Activated CD4-positive, alpha-beta T cell treated with anti-CD3 and anti-CD28 coated beads, Interleukin-2, amount 10 ng/mL, durations not matched to agents 24 days and 14 days (primary cell): Measurements from ENCODE around the gene KANSL1. TPM values are rescaled to one million over a fixed set of nuclear protein-coding genes. Genes with fewer than 3 reads are reported as not detected.

Experiments used
- DNase-seq: peaks from one replicate; pipeline ENCODE4 v3.0.0; 2022
- H3K27ac Mint-ChIP-seq: one replicate; pipeline ENCODE4 v1.8.0; 2022; ENCODE audit warnings: mild to moderate bottlenecking, mixed read lengths
- H3K27me3 Mint-ChIP-seq: one replicate; pipeline ENCODE4 v1.8.0; 2022; ENCODE audit warnings: mixed read lengths
- H3K36me3 Mint-ChIP-seq: one replicate; pipeline ENCODE4 v1.8.0; 2022; ENCODE audit warnings: low read depth, mild to moderate bottlenecking, mixed read lengths
- H3K4me1 Mint-ChIP-seq: one replicate; pipeline ENCODE4 v1.8.0; 2021; ENCODE audit warnings: mixed read lengths
- H3K4me3 Mint-ChIP-seq: one replicate; pipeline ENCODE4 v1.8.0; 2022; ENCODE audit warnings: mild to moderate bottlenecking, moderate library complexity, mixed read lengths
- H3K9me3 Mint-ChIP-seq: one replicate; pipeline ENCODE4 v1.8.0; 2021; ENCODE audit warnings: mixed read lengths
- intact Hi-C: fragments of 100-400 bp; cut with micrococcal nuclease; formaldehyde crosslinking; loops from one replicate; pipeline ENCODE4 v1.15.1; 2023
- total RNA-seq: library from RNA; stranded (reverse); gene quantifications from 2 replicates; pipeline ENCODE4 v1.2.3, GENCODE V29; 2022

Gene KANSL1
- total RNA-seq, 1 donor from 2014 or later, result 82.8 TPM

- H3K27me3 Mint-ChIP-seq, result no peaks in the 10 kb centered on the region
- H3K9me3 Mint-ChIP-seq, result no peaks in the 10 kb centered on the region
- H3K36me3 Mint-ChIP-seq, result peaks cover 8% of the 10 kb centered on the region
- DNase-seq, result no peak
- no peak overlapping the region for H3K4me3 Mint-ChIP-seq
- intact Hi-C loops, result no loop called here
- H3K27ac Mint-ChIP-seq, result no peak overlapping the region
- H3K4me1 Mint-ChIP-seq, result peaks cover 10% of the 10 kb centered on the region
Measured at GRCh38 chr17:46072998-46073397, 120.2 kb downstream of the KANSL1 start.

GRCh38 chr17:46071796-46072195 is 121.4 kb downstream of the KANSL1 start:
- H3K27me3 Mint-ChIP-seq, result no peaks in the 10 kb centered on the region
- no peaks in the 10 kb centered on the region for H3K9me3 Mint-ChIP-seq
- intact Hi-C loops, result no loop called here

GRCh38 chr17:46064460-46064859 is 128.8 kb downstream of the KANSL1 start:
- no peak overlapping the region for H3K4me3 Mint-ChIP-seq
- DNase-seq, result no peak
- H3K9me3 Mint-ChIP-seq, result no peaks in the 10 kb centered on the region
- H3K36me3 Mint-ChIP-seq, result peaks cover 39% of the 10 kb centered on the region
- no peaks in the 10 kb centered on the region for H3K27me3 Mint-ChIP-seq
- H3K4me1 Mint-ChIP-seq, result peaks cover 11% of the 10 kb centered on the region
- H3K27ac Mint-ChIP-seq, result peak overlapping the region; percentile 74
- intact Hi-C loops, result no loop called here

More at GRCh38 chr17:46071796-46072195, 121.4 kb downstream of the KANSL1 start:
- peaks cover 16% of the 10 kb centered on the region for H3K36me3 Mint-ChIP-seq
- H3K27ac Mint-ChIP-seq, result no peak overlapping the region
- H3K4me3 Mint-ChIP-seq, result no peak overlapping the region
- H3K4me1 Mint-ChIP-seq, result peaks cover 14% of the 10 kb centered on the region
- DNase-seq, result no peak

- H3K4me3 Mint-ChIP-seq, result no peak overlapping the region
- H3K27me3 Mint-ChIP-seq, result no peaks in the 10 kb centered on the region
- intact Hi-C loops, result no loop called here
- no peaks in the 10 kb centered on the region for H3K9me3 Mint-ChIP-seq
- no peak overlapping the region for H3K27ac Mint-ChIP-seq
- peaks cover 48% of the 10 kb centered on the region for H3K36me3 Mint-ChIP-seq
- peaks cover 11% of the 10 kb centered on the region for H3K4me1 Mint-ChIP-seq
- DNase-seq, result no peak
Measured at GRCh38 chr17:46063241-46063640, 130.0 kb downstream of the KANSL1 start.

GRCh38 chr17:46061435-46061834 is 131.8 kb downstream of the KANSL1 start:
- peaks cover 40% of the 10 kb centered on the region for H3K36me3 Mint-ChIP-seq
- intact Hi-C loops, result no loop called here
- no peak overlapping the region for H3K4me3 Mint-ChIP-seq
- DNase-seq, result no peak
- no peak overlapping the region for H3K27ac Mint-ChIP-seq
- H3K27me3 Mint-ChIP-seq, result no peaks in the 10 kb centered on the region
- no peaks in the 10 kb centered on the region for H3K9me3 Mint-ChIP-seq
- H3K4me1 Mint-ChIP-seq, result peaks cover 15% of the 10 kb centered on the region

GRCh38 chr17:46060461-46060860 is 132.8 kb downstream of the KANSL1 start:
- intact Hi-C loops, result no loop called here
- Mint-ChIP-seq H3K27me3 (no peaks in the 10 kb centered on the region), H3K27ac (no peak overlapping the region), H3K9me3 (no peaks in the 10 kb centered on the region), H3K4me3 (no peak overlapping the region), H3K4me1 (peaks cover 15% of the 10 kb centered on the region), H3K36me3 (peaks cover 34% of the 10 kb centered on the region)
- no peak for DNase-seq

- H3K36me3 Mint-ChIP-seq, result peaks cover 35% of the 10 kb centered on the region
Measured at GRCh38 chr17:46059486-46059885, 133.7 kb downstream of the KANSL1 start.

GRCh38 chr17:46057366-46057765 is 135.9 kb downstream of the KANSL1 start:
- H3K9me3 Mint-ChIP-seq, result no peaks in the 10 kb centered on the region
- DNase-seq, result no peak
- H3K36me3 Mint-ChIP-seq, result peaks cover 37% of the 10 kb centered on the region
- no peaks in the 10 kb centered on the region for H3K27me3 Mint-ChIP-seq
- H3K27ac Mint-ChIP-seq, result no peak overlapping the region
- peaks cover 19% of the 10 kb centered on the region for H3K4me1 Mint-ChIP-seq
- H3K4me3 Mint-ChIP-seq, result no peak overlapping the region
- intact Hi-C loops, result no loop called here

More at GRCh38 chr17:46059486-46059885, 133.7 kb downstream of the KANSL1 start:
- Mint-ChIP-seq H3K4me3 (no peak overlapping the region), H3K27me3 (no peaks in the 10 kb centered on the region), H3K9me3 (no peaks in the 10 kb centered on the region), H3K4me1 (peaks cover 16% of the 10 kb centered on the region), H3K27ac (no peak overlapping the region)
- no peak for DNase-seq
- intact Hi-C loops, result no loop called here

- intact Hi-C loops, result no loop called here
- H3K36me3 Mint-ChIP-seq, result peaks cover 40% of the 10 kb centered on the region
- no peaks in the 10 kb centered on the region for H3K27me3 Mint-ChIP-seq
- peaks cover 25% of the 10 kb centered on the region for H3K4me1 Mint-ChIP-seq
- H3K9me3 Mint-ChIP-seq, result no peaks in the 10 kb centered on the region
- no peak overlapping the region for H3K4me3 Mint-ChIP-seq
- DNase-seq, result no peak
- no peak overlapping the region for H3K27ac Mint-ChIP-seq
Measured at GRCh38 chr17:46056800-46057304, 136.4 kb downstream of the KANSL1 start.

- Mint-ChIP-seq H3K4me1 (peaks cover 36% of the 10 kb centered on the region), H3K27ac (peak overlapping the region; percentile 1), H3K9me3 (no peaks in the 10 kb centered on the region), H3K4me3 (no peak overlapping the region), H3K36me3 (peaks cover 53% of the 10 kb centered on the region), H3K27me3 (no peaks in the 10 kb centered on the region)
- intact Hi-C loops, result loop anchor here (2.0 to 5.0 kb wide), 2 partner anchors 33 to 141 kb away; no protein-coding TSS in a partner anchor
- no peak for DNase-seq
Measured at GRCh38 chr17:46053911-46054534, 139.2 kb downstream of the KANSL1 start.

- intact Hi-C loops, result loop anchor here (5.0 kb wide), 1 partner anchor 38 kb away; no protein-coding TSS in a partner anchor
- H3K4me3 Mint-ChIP-seq, result no peak overlapping the region
- no peaks in the 10 kb centered on the region for H3K9me3 Mint-ChIP-seq
- H3K27ac Mint-ChIP-seq, result no peak overlapping the region
- DNase-seq, result no peak
- peaks cover 63% of the 10 kb centered on the region for H3K36me3 Mint-ChIP-seq
- H3K4me1 Mint-ChIP-seq, result peaks cover 38% of the 10 kb centered on the region
- H3K27me3 Mint-ChIP-seq, result no peaks in the 10 kb centered on the region
Measured at GRCh38 chr17:46049656-46050055, 143.6 kb downstream of the KANSL1 start.

- intact Hi-C loops, result no loop called here
- no peak overlapping the region for H3K27ac Mint-ChIP-seq
- H3K4me3 Mint-ChIP-seq, result no peak overlapping the region
- H3K27me3 Mint-ChIP-seq, result no peaks in the 10 kb centered on the region
- no peaks in the 10 kb centered on the region for H3K9me3 Mint-ChIP-seq
- H3K36me3 Mint-ChIP-seq, result peaks cover 62% of the 10 kb centered on the region
- peaks cover 35% of the 10 kb centered on the region for H3K4me1 Mint-ChIP-seq
- no peak for DNase-seq
Measured at GRCh38 chr17:46047856-46048255, 145.4 kb downstream of the KANSL1 start.

- intact Hi-C loops, result no loop called here
- no peak overlapping the region for H3K27ac Mint-ChIP-seq
Measured at GRCh38 chr17:46047398-46047797, 145.8 kb downstream of the KANSL1 start.

GRCh38 chr17:46046957-46047356 is 146.3 kb downstream of the KANSL1 start:
- Mint-ChIP-seq H3K36me3 (peaks cover 57% of the 10 kb centered on the region), H3K4me1 (peaks cover 30% of the 10 kb centered on the region), H3K27me3 (no peaks in the 10 kb centered on the region), H3K27ac (no peak overlapping the region), H3K9me3 (no peaks in the 10 kb centered on the region), H3K4me3 (no peak overlapping the region)
- intact Hi-C loops, result no loop called here
- no peak for DNase-seq

More at GRCh38 chr17:46047398-46047797, 145.8 kb downstream of the KANSL1 start:
- Mint-ChIP-seq H3K4me3 (no peak overlapping the region), H3K36me3 (peaks cover 61% of the 10 kb centered on the region), H3K9me3 (no peaks in the 10 kb centered on the region), H3K4me1 (peaks cover 34% of the 10 kb centered on the region), H3K27me3 (no peaks in the 10 kb centered on the region)
- DNase-seq, result no peak
